A673 (cell line): Measurements from ENCODE around the gene EHD1.

ENCODE experiments used
- CTCF ChIP-seq: fragments of 300-800, 200-600 bp; sonication (generic); conservative IDR thresholded peaks from 2 replicates; pipeline ENCODE4 v1.5.1; 2017; ENCODE audit warnings: low read depth, mild to moderate bottlenecking, antibody characterized with exemption, low read length, moderate library complexity, mixed read lengths
- EZH2 ChIP-seq: fragments of 200-600 bp; sonication (generic); IDR thresholded peaks from 2 replicates; pipeline ENCODE4 v1.6.1; 2017; ENCODE audit warnings: borderline replicate concordance, low read depth, mild to moderate bottlenecking, mixed read lengths, antibody characterized with exemption, low read length; ENCODE audit not compliant: poor library complexity, severe bottlenecking

DNA sequence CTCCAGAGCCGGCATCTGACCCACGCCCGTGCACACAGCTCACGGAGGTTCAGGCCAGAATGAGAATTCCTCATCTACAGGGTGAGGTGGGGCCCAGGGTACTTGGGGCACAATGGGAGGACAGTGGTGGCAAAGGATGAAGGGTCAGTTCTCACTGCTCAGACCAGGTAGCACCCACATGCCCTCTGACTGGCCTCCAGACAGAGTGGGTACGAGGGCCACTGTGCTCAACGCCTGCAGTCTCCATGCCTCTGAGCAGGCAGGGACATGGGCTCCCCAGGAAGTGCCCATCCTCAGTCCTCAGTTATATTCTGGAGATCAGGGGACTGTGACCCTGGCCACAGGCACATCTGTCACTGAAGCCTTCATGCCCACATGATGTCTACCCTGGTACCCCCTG is 20.9 kb downstream of the EHD1 start:
- TF ChIP-seq CTCF (no peak), EZH2 (no peak)
